H1 (cell line): ENCODE measurements around the gene CDC14B. TPM values are rescaled to one million over a fixed set of nuclear protein-coding genes. Genes with fewer than 3 reads are reported as not detected.

ENCODE experiments used
- CTCF ChIA-PET: fragments of 300-600 bp; sonication (Branson Sonifier 250); formaldehyde crosslinking; loops from one replicate; lab custom pipeline; 2021; ENCODE audit not compliant: partially characterized antibody; lab: Charles Lee
- POLR2A ChIA-PET: fragments of 300-600 bp; sonication (Branson Sonifier 250); formaldehyde crosslinking; loops from one replicate; lab custom pipeline; 2021; ENCODE audit warnings: inconsistent platforms; ENCODE audit not compliant: partially characterized antibody; lab: Charles Lee
- DNase-seq, 2 experiments: peaks; one replicate each; pipeline versions ENCODE4 v3.0.0 to v3.0.0-alpha.2; 2010 to 2022; ENCODE audit warnings: low spot score in 2 of 2, low read depth in 1 of 2, mixed read lengths in 1 of 2
- FAIRE-seq: peaks from 2 replicates; lab custom pipeline; 2011; peaks lifted over from hg19 to GRCh38; lab: Jason Lieb, UNC
- H2AFZ ChIP-seq: 2 replicates; pipeline ENCODE4 v1.8.1; 2012; ENCODE audit warnings: low read length, inconsistent platforms
- H2AK5ac ChIP-seq: 2 replicates; pipeline ENCODE4 v1.6.1; 2013; ENCODE audit warnings: low read depth, low read length
- H2BK120ac ChIP-seq: replicated peaks from 2 replicates; pipeline ENCODE3; 2013; ENCODE audit warnings: low read depth, low read length, inconsistent platforms
- H2BK12ac ChIP-seq: 2 replicates; pipeline ENCODE4 v1.6.1; 2013; ENCODE audit warnings: low read depth, low read length
- H2BK15ac ChIP-seq: 2 replicates; pipeline ENCODE4 v1.6.1; 2013; ENCODE audit warnings: low read length
- H2BK20ac ChIP-seq: 2 replicates; pipeline ENCODE4 v1.6.1; 2013; ENCODE audit warnings: low read length
- H2BK5ac ChIP-seq: 2 replicates; pipeline ENCODE4 v1.6.1; 2013; ENCODE audit warnings: low read depth, low read length
- H3K14ac ChIP-seq: 2 replicates; pipeline ENCODE4 v1.6.1; 2013; ENCODE audit warnings: inconsistent platforms; ENCODE audit not compliant: insufficient read length
- H3K18ac ChIP-seq: 2 replicates; pipeline ENCODE4 v1.6.1; 2013; ENCODE audit warnings: low read length; ENCODE audit errors: extremely low read depth
- H3K23ac ChIP-seq: 2 replicates; pipeline ENCODE4 v1.6.1; 2013; ENCODE audit warnings: inconsistent platforms; ENCODE audit not compliant: insufficient read length
- H3K23me2 ChIP-seq: 2 replicates; pipeline ENCODE4 v1.6.1; 2013; ENCODE audit warnings: low read depth, low read length
- H3K27ac ChIP-seq: 2 replicates; pipeline ENCODE4 v1.6.1; 2011; ENCODE audit warnings: low read depth, low read length, inconsistent platforms
- H3K27me3 ChIP-seq, 4 experiments: replicated peaks in 1 of 4; 1 replicate in 1 of 4; 2 replicates in 3 of 4; pipeline versions ENCODE4 v1.6.1 to v1.8.1; 2011 to 2013; ENCODE audit warnings: low read length in 3 of 4, mild to moderate bottlenecking in 3 of 4, inconsistent platforms in 2 of 4, mixed read lengths in 2 of 4, moderate library complexity in 1 of 4; ENCODE audit not compliant: control insufficient read depth in 3 of 4, insufficient read depth in 3 of 4; ENCODE audit errors: extremely low read depth in 1 of 4
- H3K36me3 ChIP-seq, 4 experiments: 2 replicates each; pipeline versions ENCODE4 v1.6.1 to v1.8.1; 2011 to 2013; ENCODE audit warnings: mild to moderate bottlenecking in 4 of 4, low read length in 3 of 4, moderate library complexity in 2 of 4, control low read depth in 1 of 4, inconsistent platforms in 1 of 4; ENCODE audit not compliant: insufficient read depth in 4 of 4, control insufficient read depth in 2 of 4
- H3K4ac ChIP-seq: replicated peaks from 2 replicates; pipeline ENCODE3; 2013; ENCODE audit warnings: low read length, low read depth, mixed read lengths, inconsistent platforms; ENCODE audit not compliant: insufficient read length
- H3K4me1 ChIP-seq, 4 experiments: replicated peaks in 1 of 4; 1 replicate in 1 of 4; 2 replicates in 3 of 4; pipeline versions ENCODE4 v1.6.1 to v1.8.1; 2011 to 2013; ENCODE audit warnings: low read length in 3 of 4, inconsistent platforms in 2 of 4, mixed read lengths in 1 of 4; ENCODE audit not compliant: insufficient read depth in 4 of 4, control insufficient read depth in 3 of 4
- H3K4me2 ChIP-seq, 2 experiments: 2 replicates each; pipeline versions ENCODE4 v1.6.1 to v1.8.1; 2011 to 2013; ENCODE audit warnings: low read depth in 2 of 2, low read length in 2 of 2, control low read depth in 1 of 2, inconsistent platforms in 1 of 2, mild to moderate bottlenecking in 1 of 2; ENCODE audit not compliant: insufficient read depth in 1 of 2
- H3K4me3 ChIP-seq, 4 experiments: fragments of 200-600, 300-600 bp in 1 of 4; sonication (generic), shearing (Covaris generic), sonication (Bioruptor Twin) in 1 of 4; 2 replicates each; pipeline versions ENCODE4 v1.5.1 to v1.8.1; 2011 to 2016; ENCODE audit warnings: low read length in 4 of 4, low read depth in 3 of 4, control low read depth in 2 of 4, inconsistent platforms in 2 of 4, mild to moderate bottlenecking in 2 of 4, mixed read lengths in 1 of 4, moderate library complexity in 1 of 4; ENCODE audit not compliant: insufficient read depth in 2 of 4; ENCODE audit errors: extremely low read depth in 1 of 4
- H3K56ac ChIP-seq: replicated peaks from 2 replicates; pipeline ENCODE3; 2013; ENCODE audit warnings: low read depth, mild to moderate bottlenecking, mixed read lengths, low read length, inconsistent platforms; ENCODE audit not compliant: insufficient read length
- H3K79me1 ChIP-seq: 2 replicates; pipeline ENCODE4 v1.6.1; 2013; ENCODE audit warnings: low read depth, low read length, control low read depth
- H3K79me2 ChIP-seq, 2 experiments: 2 replicates each; pipeline versions ENCODE4 v1.6.1 to v1.8.1; 2012 to 2013; ENCODE audit warnings: low read length in 2 of 2, mild to moderate bottlenecking in 2 of 2, inconsistent platforms in 1 of 2; ENCODE audit not compliant: insufficient read depth in 2 of 2, control insufficient read depth in 1 of 2
- H3K9ac ChIP-seq, 4 experiments: replicated peaks in 1 of 4; 1 replicate in 1 of 4; 2 replicates in 3 of 4; pipeline versions ENCODE4 v1.6.1 to v1.8.1; 2011 to 2013; ENCODE audit warnings: low read depth in 3 of 4, low read length in 3 of 4, control low read depth in 2 of 4, mild to moderate bottlenecking in 2 of 4, moderate library complexity in 2 of 4, inconsistent platforms in 1 of 4; ENCODE audit errors: extremely low read depth in 1 of 4
- H3K9me3 ChIP-seq, 2 experiments: 2 replicates each; pipeline versions ENCODE4 v1.6.1 to v1.8.1; 2012 to 2013; ENCODE audit warnings: mild to moderate bottlenecking in 2 of 2, moderate library complexity in 2 of 2, control low read depth in 1 of 2, inconsistent platforms in 1 of 2, low read depth in 1 of 2, low read length in 1 of 2, mixed read lengths in 1 of 2; ENCODE audit not compliant: insufficient read depth in 2 of 2
- H4K20me1 ChIP-seq, 2 experiments: replicated peaks in 1 of 2; 2 replicates each; pipeline versions ENCODE3 to v1.8.1; 2011 to 2013; ENCODE audit warnings: inconsistent platforms in 2 of 2, low read length in 2 of 2, mild to moderate bottlenecking in 1 of 2; ENCODE audit not compliant: insufficient read depth in 2 of 2, control insufficient read depth in 1 of 2
- H4K5ac ChIP-seq: 2 replicates; pipeline ENCODE4 v1.6.1; 2013; ENCODE audit warnings: low read length, low read depth, mixed read lengths, inconsistent platforms; ENCODE audit not compliant: insufficient read length
- H4K8ac ChIP-seq: 2 replicates; pipeline ENCODE4 v1.8.0; 2013; ENCODE audit warnings: mild to moderate bottlenecking, moderate library complexity, low read length, inconsistent platforms; ENCODE audit not compliant: insufficient read depth; ENCODE audit errors: extremely low read depth
- H4K91ac ChIP-seq: replicated peaks from 2 replicates; pipeline ENCODE3; 2013; ENCODE audit warnings: low read length, mixed read lengths, inconsistent platforms; ENCODE audit not compliant: insufficient read length
- ATF3 ChIP-seq: IDR thresholded peaks from 2 replicates; pipeline ENCODE4 v1.6.1; 2011; ENCODE audit warnings: low read depth, mild to moderate bottlenecking, low read length; ENCODE audit not compliant: insufficient read depth
- CHD1 ChIP-seq: IDR thresholded peaks from 2 replicates; pipeline ENCODE4 v1.6.1; 2012; ENCODE audit warnings: low read depth, low read length, improper control_type of control experiment
- GTF2F1 ChIP-seq: IDR thresholded peaks from 2 replicates; pipeline ENCODE4 v1.6.1; 2012; ENCODE audit warnings: low read depth, low read length, improper control_type of control experiment, borderline replicate concordance
- RAD21 ChIP-seq, 2 experiments: IDR thresholded peaks in 1 of 2; conservative IDR thresholded peaks in 1 of 2; 2 replicates each; pipeline ENCODE4 v1.6.1; 2011; ENCODE audit warnings: low read depth in 2 of 2, low read length in 2 of 2, improper control_type of control experiment in 1 of 2, inconsistent platforms in 1 of 2, mild to moderate bottlenecking in 1 of 2, moderate library complexity in 1 of 2
- RFX5 ChIP-seq: IDR thresholded peaks from 2 replicates; pipeline ENCODE4 v1.6.1; 2011; ENCODE audit warnings: low read depth, low read length, improper control_type of control experiment, borderline replicate concordance
- SIX5 ChIP-seq: IDR thresholded peaks from 2 replicates; pipeline ENCODE4 v1.6.1; 2011; ENCODE audit warnings: mild to moderate bottlenecking, low read depth, low read length
- TAF7 ChIP-seq: optimal IDR thresholded peaks from 2 replicates; pipeline ENCODE3; 2011; ENCODE audit warnings: low read depth, mild to moderate bottlenecking, inconsistent platforms, low read length, moderate library complexity, borderline replicate concordance
- YY1 ChIP-seq: IDR thresholded peaks from 2 replicates; pipeline ENCODE4 v1.6.1; 2011; ENCODE audit warnings: low read depth, mild to moderate bottlenecking, low read length
- WGBS, 2 experiments: shearing (Covaris generic) in 1 of 2; methylation state at CpG; one replicate each; pipeline versions ENCODE4 v1.1.6 to v1.1.7; 2013 to 2015; ENCODE audit warnings: low lambda C conversion rate in 2 of 2, mixed read lengths in 2 of 2, inconsistent platforms in 1 of 2, low coverage in 1 of 2, missing lambda C conversion rate in 1 of 2; ENCODE audit not compliant: insufficient replicate concordance in 2 of 2, insufficient coverage in 1 of 2, insufficient read length in 1 of 2; ENCODE audit errors: extremely low coverage in 1 of 2, missing lambda C conversion rate in 1 of 2; 5-methylcytosine and 5-hydroxymethylcytosine counted together
- polyA plus RNA-seq, 7 experiments: library from polyadenylated mRNA; depleted of rRNA in 3 of 7; stranded (reverse) in 5 of 7; unstranded in 2 of 7; fragments of >200 nt in 5 of 7; fragments of 200-250 nt in 2 of 7; gene quantifications; 1 replicate in 5 of 7; 2 replicates in 1 of 7; 4 replicates in 1 of 7; pipeline versions ENCODE4 v1.2.1 to v1.2.3, GENCODE V29; 2011 to 2013; ENCODE audit warnings: missing spikeins in 2 of 7, mixed read lengths in 2 of 7
- total RNA-seq: library from RNA; stranded (reverse); fragmentation: NEBNext Ultra II Directional; extraction: Animal tissue kit (Norgen Biotek cat#: 25700); gene quantifications from 2 replicates; pipeline ENCODE4 v1.2.1, GENCODE V29; 2021

Gene CDC14B
- total and polyA plus RNA-seq, 2 of the 8 experiments (the other 6 are each of a cell fraction or from before 2014, with no cell fraction given): 17.2 to 44.6 TPM

- POLR2A ChIA-PET: no interaction called here
- peaks cover 1 to 91% of the 10 kb centered on the region in 2 experiments; a peak in 2 of 4 replicates for H3K79me2 ChIP-seq
Measured at GRCh38 chr9:96612966-96613589, 6.6 kb downstream of the CDC14B start.

More at GRCh38 chr9:96612966-96613589, 6.6 kb downstream of the CDC14B start:
- H2BK20ac ChIP-seq: no peak overlapping the region
- H3K27ac ChIP-seq: no peak overlapping the region
- peak overlapping the region; percentile 10 to 11; a peak in 1 of 4 replicates for H3K4me2 ChIP-seq
- H3K14ac ChIP-seq: no peak overlapping the region
- CTCF ChIA-PET: interaction anchor here (0.9 to 2.2 kb wide), 2 partner anchors 8 to 53 kb away, joined by 3 to 10 read pairs; no protein-coding TSS in a partner anchor
- H3K4ac ChIP-seq: no peak overlapping the region
- no peak overlapping the region for H3K23ac ChIP-seq
- no peak overlapping the region for H2AK5ac ChIP-seq
- peaks cover 9% of the 10 kb centered on the region for H3K79me1 ChIP-seq
- H3K36me3 ChIP-seq: no peaks in the 10 kb centered on the region
- H3K23me2 ChIP-seq: peaks cover under 1% of the 10 kb centered on the region; the same call in 1 of the 2 replicates
- H3K9ac ChIP-seq: no peak overlapping the region
- no peak for FAIRE-seq
- no peak overlapping the region for H3K56ac ChIP-seq
- no peak overlapping the region for H2AFZ ChIP-seq
- H3K4me1 ChIP-seq: peaks cover 5 to 20% (median 10%) of the 10 kb centered on the region in 4 experiments
- peaks cover 14 to 15% of the 10 kb centered on the region in 2 experiments for H4K20me1 ChIP-seq
- WGBS, 2 experiments: 53% methylated on average over 1 of the region's 1 CpG; no CpG with 5 or more reads in 1 of the 2 experiments
- H3K9me3 ChIP-seq: no peaks in the 10 kb centered on the region
- no peak overlapping the region for H4K5ac ChIP-seq
- H2BK120ac ChIP-seq: no peak overlapping the region
- H2BK12ac ChIP-seq: no peak overlapping the region
- H3K18ac ChIP-seq: no peak overlapping the region
- H2BK5ac ChIP-seq: no peak overlapping the region
- no peak overlapping the region for H4K8ac ChIP-seq
- H4K91ac ChIP-seq: no peak overlapping the region
- TF ChIP-seq SIX5: no peak
- no peak for TF ChIP-seq RFX5
- TF ChIP-seq CHD1: no peak
- no peak for TF ChIP-seq GTF2F1
- no peak for TF ChIP-seq TAF7
- no peak for TF ChIP-seq YY1
- TF ChIP-seq RAD21 (IDR thresholded peaks at IDR 0.05 in 1 of 2, conservative IDR thresholded peaks at IDR 0.05 in 1 of 2; ENCODE audit: low read depth in 2 of 2, low read length in 2 of 2): no peak
- TF ChIP-seq ATF3: no peak
- H3K4me3 ChIP-seq: 0 out of 8 replicates have a peak overlapping the region, but pooled peaks of 1 of the 4 experiments have one; percentile 6
- H3K27me3 ChIP-seq: peaks cover 0 to 5% (median 2%) of the 10 kb centered on the region in 4 experiments; a peak in 5 of 7 replicates
- no peak overlapping the region for H2BK15ac ChIP-seq
- DNase-seq: no peak
